Sciatic nerve (tissue), 2 donors: ENCODE results near the gene GPALPP1. TPM values are rescaled to one million over a fixed set of nuclear protein-coding genes. Genes with fewer than 3 reads are reported as not detected.
A peak's percentile ranks its signal among the peaks of the same experiment; 100 is the strongest.
"Not testable (repeated sequence)": the region's sequence is repeated elsewhere in the genome, so short reads cannot be mapped to it uniquely, and the experiment has no call there.

ENCODE experiments used
- ATAC-seq: fragments of 200-7000 bp; cut with Tn5 transposase; one replicate; pipeline ENCODE4 v1.9.1; 2020; ENCODE audit warnings: mild to moderate bottlenecking, moderate library complexity
- DNase-seq: peaks from one replicate; pipeline ENCODE4 v3.0.0-alpha.2; 2020; ENCODE audit warnings: low spot score
- intact Hi-C: fragments of 100-400 bp; cut with DNase I; formaldehyde crosslinking; loops from one replicate; pipeline ENCODE4 v1.14.2; 2022
- total RNA-seq: library from RNA; stranded (reverse); fragmentation: NEBNext Ultra II Directional; extraction: Animal tissue kit (Norgen Biotek cat#: 25700); gene quantifications from one replicate; pipeline ENCODE4 v1.2.1, GENCODE V29; 2021
- donor health status: DM: no; HTN: no; CAD: no.
- donor health status: DM: no; HTN: no; CAD: no.

Gene GPALPP1
- total RNA-seq: 35.0 TPM

DNA sequence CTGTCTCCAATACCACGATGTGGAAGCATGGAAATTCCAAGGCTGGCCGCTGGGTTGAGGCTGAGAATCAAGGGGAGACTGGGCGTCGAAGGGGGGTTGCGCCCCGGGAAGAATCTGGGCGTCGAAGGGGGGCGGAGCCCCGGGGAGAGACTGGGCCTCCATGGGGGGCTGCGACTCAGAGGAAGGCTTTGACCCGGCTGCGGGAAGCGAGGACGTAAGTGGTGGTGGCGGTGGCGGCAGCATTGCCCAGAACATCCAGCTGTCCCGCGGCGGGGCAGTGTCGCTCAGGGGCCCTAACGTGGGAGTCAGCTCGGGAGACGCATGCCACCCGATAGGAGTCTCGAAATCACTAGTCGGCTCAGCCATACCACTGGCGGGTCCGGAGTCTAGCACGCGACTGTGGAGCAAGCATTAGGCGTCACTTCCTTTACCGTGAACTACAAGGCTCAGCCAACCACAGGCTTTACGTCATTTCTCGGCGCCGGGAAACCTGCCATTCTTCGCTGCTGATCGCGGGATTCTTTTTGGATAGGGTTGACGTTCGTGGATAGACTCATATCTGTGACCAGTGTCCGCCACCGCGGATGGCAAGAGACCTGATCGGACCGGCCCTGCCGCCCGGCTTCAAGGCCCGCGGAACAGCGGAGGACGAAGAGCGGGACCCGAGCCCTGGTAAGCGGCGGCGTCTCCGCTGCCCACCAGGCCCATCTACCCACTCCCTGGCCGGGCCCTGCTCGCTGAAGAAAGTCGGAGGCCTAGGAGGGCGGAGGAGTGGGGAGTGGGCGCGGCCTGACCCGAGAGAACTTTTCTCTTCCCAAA lies at the start of gene GPALPP1, which contains the start of gene NUFIP1:
Gene GPALPP1 (plus strand): TSS at position 468 of the 819 bp plus-strand sequence. CDS start 117 bp downstream, at position 585.
Gene NUFIP1 (minus strand): TSS at position 401 of the 819 bp plus-strand sequence. CDS start 35 bp downstream, at position 366.
- ATAC-seq: peak; percentile 99
- DNase-seq: peak; percentile 95
- intact Hi-C loops: no loop called here

- DNase-seq, ATAC-seq, intact Hi-C loops: not testable (repeated sequence)
These were observed 45.9 kb upstream of the GPALPP1 start for GRCh38 chr13:44943411-44943810.

DNA sequence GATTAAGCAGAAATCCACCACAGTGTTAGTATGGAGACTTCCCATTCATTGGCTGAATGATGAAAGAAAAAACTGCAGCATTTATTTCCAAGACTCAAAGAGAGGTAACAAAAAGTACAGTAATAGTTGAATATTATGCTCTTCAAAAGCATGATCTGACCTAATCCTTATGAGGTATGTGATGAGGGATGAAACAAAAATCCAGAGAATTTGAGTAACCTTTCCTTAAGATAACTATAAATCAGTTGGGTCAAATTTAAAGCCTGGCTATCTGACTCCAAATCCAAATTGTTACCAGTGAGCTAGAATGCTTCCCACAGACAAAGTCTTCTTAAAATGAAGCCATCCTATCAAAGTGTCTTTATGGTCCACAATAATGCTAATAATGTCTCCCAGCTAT lies 38.2 kb upstream of the GPALPP1 start:
- ATAC-seq (no peak), DNase-seq (no peak)
- intact Hi-C loops: no loop called here

GRCh38 chr13:44952671-44953070 lies 36.7 kb upstream of the GPALPP1 start:
- intact Hi-C loops: no loop called here
- no peak for ATAC-seq

GRCh38 chr13:44954224-44954623 lies 35.1 kb upstream of the GPALPP1 start:
- no peak for DNase-seq
- intact Hi-C loops: no loop called here
- no peak for ATAC-seq

More at GRCh38 chr13:44952671-44953070, 36.7 kb upstream of the GPALPP1 start:
- no peak for DNase-seq

DNA sequence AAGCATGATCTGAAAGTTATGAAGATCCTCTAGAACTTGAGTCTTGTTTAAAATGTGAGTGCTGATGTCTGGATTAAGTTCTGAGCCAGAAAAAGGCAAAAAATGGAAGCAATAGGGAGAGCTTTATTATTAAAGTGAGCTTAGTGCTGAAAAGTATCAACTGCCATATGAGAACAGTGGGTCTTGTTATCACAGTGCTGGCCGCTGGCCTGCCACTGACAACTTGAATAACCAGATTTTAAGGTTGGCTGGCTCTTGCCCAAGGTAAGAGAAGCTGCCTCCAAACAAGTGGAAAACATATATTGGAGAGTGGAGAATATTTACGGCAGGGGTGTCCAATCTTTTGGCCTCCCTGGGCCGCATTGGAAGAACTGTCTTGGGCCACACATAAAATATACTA lies 33.9 kb upstream of the GPALPP1 start:
- ATAC-seq (no peak), DNase-seq (no peak)
- intact Hi-C loops: no loop called here

DNA sequence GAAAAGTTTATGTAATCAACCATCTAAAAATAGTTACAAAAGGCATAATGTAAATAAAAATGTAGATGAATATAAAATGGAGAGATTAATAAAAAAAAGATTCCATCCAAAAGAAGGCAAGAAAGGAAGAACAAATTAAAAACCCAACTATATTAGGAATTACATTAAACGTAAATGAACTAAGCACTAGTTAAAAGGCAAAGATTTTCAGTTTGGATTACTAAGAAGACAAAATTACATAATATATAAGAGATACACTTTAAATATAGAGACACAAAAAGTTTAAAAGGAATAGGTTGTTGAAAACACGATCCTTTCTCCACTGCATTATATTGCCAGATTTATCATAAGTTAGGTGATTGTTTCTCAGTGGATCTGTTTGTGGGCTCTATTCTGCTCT lies 27.3 kb upstream of the GPALPP1 start:
- DNase-seq: no peak
- ATAC-seq: no peak
- intact Hi-C loops: no loop called here

DNA sequence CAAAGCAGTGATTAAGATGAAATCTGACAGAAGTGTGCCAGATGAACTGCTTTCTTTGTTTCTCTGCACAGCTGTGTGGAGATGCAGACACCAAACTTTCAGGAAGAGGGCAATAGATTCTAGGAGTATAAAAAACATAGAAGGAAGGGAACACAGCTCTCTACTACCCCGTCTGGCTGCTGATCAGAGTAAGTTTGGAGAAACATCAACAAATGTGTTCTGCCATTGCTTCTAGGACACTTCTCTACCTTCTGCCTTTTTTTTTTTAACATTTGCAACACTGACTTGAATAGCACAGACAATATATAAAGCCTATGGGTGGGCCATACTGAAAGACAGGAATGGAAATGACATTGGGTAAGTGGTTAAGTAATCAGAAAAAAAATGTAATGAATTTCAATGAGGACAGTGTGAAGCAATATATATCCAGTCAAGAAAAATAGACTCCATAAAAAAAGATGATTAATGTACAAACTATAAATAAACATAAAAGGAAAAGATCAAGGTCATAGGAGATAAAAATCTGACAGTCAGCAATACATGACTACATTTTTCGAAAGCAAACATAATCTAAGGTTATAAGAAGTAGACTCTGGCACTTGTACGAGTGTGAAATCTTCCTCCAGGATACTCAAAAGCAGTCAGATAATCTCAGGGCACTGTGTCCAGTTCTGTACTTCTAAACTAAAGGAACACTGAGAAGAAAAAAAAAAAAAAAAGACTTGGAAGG lies 21.5 kb upstream of the GPALPP1 start:
- intact Hi-C loops: no loop called here
- no peak for DNase-seq
- ATAC-seq: no peak

DNA sequence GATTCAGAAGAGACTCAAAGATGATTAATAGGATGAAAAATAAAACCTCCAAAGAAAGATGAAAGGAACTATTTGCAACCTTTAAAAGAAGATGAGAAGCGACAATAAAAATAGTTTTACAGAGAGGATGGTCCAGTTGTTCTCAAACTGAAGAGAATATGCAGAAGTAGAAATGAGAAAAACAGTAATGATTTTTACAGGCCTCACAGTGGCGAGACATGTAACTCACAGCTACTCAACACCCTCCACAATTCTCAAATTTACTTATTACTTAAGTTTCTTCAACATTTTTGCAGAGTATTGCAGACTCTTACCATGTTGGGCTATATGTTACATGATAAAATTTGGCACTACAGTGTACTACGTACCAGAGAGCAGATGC lies 20.9 kb upstream of the GPALPP1 start:
- intact Hi-C loops: no loop called here
- ATAC-seq: no peak
- no peak for DNase-seq

GRCh38 chr13:44969551-44970484 lies 19.5 kb upstream of the GPALPP1 start:
- no peak for DNase-seq
- ATAC-seq: peak; percentile 80
- intact Hi-C loops: loop anchor here (10.0 kb wide), 1 partner anchor 475 kb away; no protein-coding TSS in a partner anchor

GRCh38 chr13:44971656-44972595 lies 17.4 kb upstream of the GPALPP1 start:
- no peak for ATAC-seq
- intact Hi-C loops: loop anchor here (10.0 kb wide), 1 partner anchor 477 kb away; no protein-coding TSS in a partner anchor
- no peak for DNase-seq

- no peak for DNase-seq
- no peak for ATAC-seq
- intact Hi-C loops: loop anchor here (10.0 kb wide), 1 partner anchor 478 kb away; no protein-coding TSS in a partner anchor
These were observed 16.3 kb upstream of the GPALPP1 start for GRCh38 chr13:44972956-44973581.

GRCh38 chr13:44974056-44974793 lies 15.1 kb upstream of the GPALPP1 start:
- intact Hi-C loops: loop anchor here (10.0 kb wide), 1 partner anchor 479 kb away; no protein-coding TSS in a partner anchor
- no peak for ATAC-seq
- peak; percentile 63 for DNase-seq

DNA sequence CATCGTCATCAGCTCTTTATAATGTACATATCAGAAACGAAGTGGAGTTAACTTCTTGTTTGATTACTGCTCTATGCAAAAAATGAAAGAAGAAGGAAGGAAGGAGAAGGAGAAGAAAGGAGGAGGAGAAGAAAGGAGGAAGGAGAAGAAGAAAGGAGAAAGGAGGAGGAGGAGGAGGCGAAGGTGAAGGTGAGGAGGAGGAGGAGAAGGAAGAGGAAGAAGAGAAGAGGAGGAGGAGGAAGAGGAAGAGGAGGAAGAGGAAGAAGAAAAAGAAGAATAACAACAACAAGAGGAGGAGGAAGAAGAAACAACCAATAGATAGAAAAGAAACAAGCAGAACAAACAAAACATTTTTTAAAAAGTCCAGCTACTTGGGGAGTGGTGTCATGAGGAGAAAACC lies 13.1 kb upstream of the GPALPP1 start:
- no peak for ATAC-seq
- intact Hi-C loops: loop anchor here (10.0 kb wide), 1 partner anchor 481 kb away; no protein-coding TSS in a partner anchor
- DNase-seq: no peak

GRCh38 chr13:44976949-44977583 lies 12.3 kb upstream of the GPALPP1 start:
- no peak for ATAC-seq
- intact Hi-C loops: loop anchor here (10.0 kb wide), 1 partner anchor 482 kb away; no protein-coding TSS in a partner anchor

DNA sequence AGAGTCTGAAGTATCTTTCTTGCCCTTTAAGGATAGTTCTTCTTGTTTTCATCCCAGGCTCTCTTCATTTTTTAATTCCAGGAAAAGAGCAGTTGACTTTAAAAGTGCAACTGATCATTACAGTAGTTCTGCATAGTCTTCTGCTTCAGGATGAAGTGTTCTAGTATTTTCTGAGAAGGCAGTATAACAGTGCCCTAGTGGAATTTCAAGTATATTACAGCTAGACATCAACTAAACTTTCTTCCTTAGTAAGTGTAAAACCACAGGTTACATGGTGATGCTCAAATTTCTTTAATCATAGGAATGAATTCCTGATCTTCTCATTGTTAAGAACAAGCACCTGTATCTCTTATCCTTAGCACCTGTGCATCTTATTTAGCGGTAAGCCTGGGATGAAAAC lies 11.0 kb upstream of the GPALPP1 start:
- intact Hi-C loops: loop anchor here (10.0 kb wide), 1 partner anchor 484 kb away; no protein-coding TSS in a partner anchor
- no peak for DNase-seq

More at GRCh38 chr13:44976949-44977583, 12.3 kb upstream of the GPALPP1 start:
- no peak for DNase-seq

More for the DNA sequence above, 11.0 kb upstream of the GPALPP1 start:
- no peak for ATAC-seq
